Fibroblast of the aortic adventitia (primary cell): Measurements from ENCODE around the gene RPS6KA5. TPM values are rescaled to one million over a fixed set of nuclear protein-coding genes. Genes with fewer than 3 reads are reported as not detected.
"Not testable (repeated sequence)": the region's sequence is repeated elsewhere in the genome, so short reads cannot be mapped to it uniquely, and the experiment has no call there.

ENCODE experiments used
- DNase-seq: peaks from one replicate; pipeline ENCODE4 v3.0.0-alpha.2; 2010; ENCODE audit warnings: low read depth
- H3K4me3 ChIP-seq: 2 replicates; pipeline ENCODE4 v1.5.1; 2011; ENCODE audit warnings: low read depth, mild to moderate bottlenecking, control low read depth, low read length, moderate library complexity
- CTCF ChIP-seq: IDR thresholded peaks from 2 replicates; pipeline ENCODE4 v1.5.1; 2011; ENCODE audit warnings: mild to moderate bottlenecking, low read length, control low read depth, inconsistent platforms; ENCODE audit not compliant: insufficient read depth
- total RNA-seq: library from RNA; depleted of rRNA; stranded (reverse); fragments of >200 nt; gene quantifications from 2 replicates; pipeline ENCODE4 v1.2.3, GENCODE V29; 2012; ENCODE audit warnings: low replicate concordance

The RPS6KA5 gene
- total RNA-seq, 1 donor = 5.0 TPM

GRCh38 chr14:90831821-90832220, 228.6 kb downstream of the RPS6KA5 start:
- DNase-seq = no peak
- no peak for TF ChIP-seq CTCF
- no peak overlapping the region for H3K4me3 ChIP-seq

GRCh38 chr14:90830931-90831701, 229.3 kb downstream of the RPS6KA5 start:
- no peak for DNase-seq
- H3K4me3 ChIP-seq = no peak overlapping the region
- no peak for TF ChIP-seq CTCF

- TF ChIP-seq CTCF = no peak
- no peak for DNase-seq
- no peak overlapping the region for H3K4me3 ChIP-seq
Observed at GRCh38 chr14:90829677-90830076, 230.8 kb downstream of the RPS6KA5 start.

- no peak for DNase-seq
- no peak for TF ChIP-seq CTCF
- H3K4me3 ChIP-seq = peak overlapping the region; percentile 50
Observed at GRCh38 chr14:90828642-90829487, 231.6 kb downstream of the RPS6KA5 start.

GRCh38 chr14:90827919-90828610, 232.4 kb downstream of the RPS6KA5 start:
- TF ChIP-seq CTCF = no peak
- peak overlapping the region; percentile 59 for H3K4me3 ChIP-seq
- peak; percentile 76 for DNase-seq

- not testable (repeated sequence) for DNase-seq, H3K4me3 ChIP-seq
Observed at GRCh38 chr14:90823542-90823941, 236.9 kb downstream of the RPS6KA5 start.

GRCh38 chr14:90820958-90821357, 239.5 kb downstream of the RPS6KA5 start:
- no peak overlapping the region for H3K4me3 ChIP-seq
- DNase-seq = peak; percentile 12
- TF ChIP-seq CTCF = no peak
